NCI-H2171 treated with DMSO at 0.1 percent for 48 hours (cell line): ENCODE measurements around the gene MSN.

ENCODE experiments used
- DNase-seq: peaks from one replicate; lab custom pipeline; 2025; lab: John Stamatoyannopoulos, UW

Gene MSN

DNA sequence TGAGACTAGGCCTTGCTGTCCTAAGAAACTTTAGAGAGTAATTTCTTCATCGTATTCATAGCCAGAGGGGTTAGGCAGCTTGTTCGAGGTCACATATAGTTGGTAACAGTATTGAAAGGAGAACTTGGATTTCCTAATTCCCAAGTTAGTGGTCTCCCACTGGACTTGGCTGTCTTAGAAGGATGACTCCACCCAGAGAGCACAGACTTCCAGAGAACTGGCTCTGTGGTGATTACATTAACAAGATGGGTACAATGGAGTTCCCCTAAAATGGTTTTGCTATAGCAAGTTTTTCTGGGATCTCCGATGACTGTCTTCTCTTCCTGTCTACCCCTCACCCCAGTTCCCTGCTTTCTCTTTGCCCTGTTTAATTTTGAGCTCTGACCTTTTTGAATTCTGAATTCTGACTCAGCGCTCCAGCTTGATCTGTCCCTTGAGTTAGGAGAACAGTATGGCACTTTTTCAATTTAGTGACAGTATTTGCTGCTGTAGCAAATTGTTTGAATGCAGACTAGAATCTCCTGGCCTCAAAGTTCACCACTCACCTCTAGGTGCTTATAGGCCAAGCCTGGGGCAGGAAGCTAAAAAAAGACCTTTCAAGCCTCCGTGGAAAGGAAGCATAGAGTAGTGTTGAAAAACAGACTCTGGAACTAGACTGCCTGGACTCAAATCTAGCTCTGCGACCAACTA is 6.9 kb downstream of the MSN start:
- DNase-seq, result no peak

DNA sequence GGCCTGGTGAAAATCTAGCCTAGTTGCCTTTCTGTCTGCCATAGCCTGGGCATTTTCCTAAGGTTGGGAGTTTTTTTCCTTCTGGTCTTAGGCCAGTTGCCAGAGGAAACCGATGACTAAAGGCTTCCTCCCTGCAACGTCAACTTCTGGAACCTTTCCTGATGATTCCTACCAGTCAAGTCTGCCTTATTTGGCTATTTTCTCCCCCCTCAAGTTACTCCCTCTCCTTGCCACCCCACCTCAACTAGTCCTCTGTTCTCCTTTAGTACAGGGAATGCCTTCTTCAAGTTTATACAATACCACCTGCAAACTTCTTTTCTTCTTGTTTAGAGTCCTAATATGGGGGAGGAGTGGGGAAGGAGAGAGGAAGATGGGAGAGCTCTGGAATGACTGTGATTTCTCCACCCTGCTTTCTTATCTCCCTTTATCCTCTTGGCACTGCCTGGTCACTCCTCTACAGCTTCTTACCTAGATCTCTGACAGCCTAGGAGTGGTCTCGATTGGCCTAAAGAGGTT is 10.6 kb downstream of the MSN start:
- DNase-seq, result no peak

DNA sequence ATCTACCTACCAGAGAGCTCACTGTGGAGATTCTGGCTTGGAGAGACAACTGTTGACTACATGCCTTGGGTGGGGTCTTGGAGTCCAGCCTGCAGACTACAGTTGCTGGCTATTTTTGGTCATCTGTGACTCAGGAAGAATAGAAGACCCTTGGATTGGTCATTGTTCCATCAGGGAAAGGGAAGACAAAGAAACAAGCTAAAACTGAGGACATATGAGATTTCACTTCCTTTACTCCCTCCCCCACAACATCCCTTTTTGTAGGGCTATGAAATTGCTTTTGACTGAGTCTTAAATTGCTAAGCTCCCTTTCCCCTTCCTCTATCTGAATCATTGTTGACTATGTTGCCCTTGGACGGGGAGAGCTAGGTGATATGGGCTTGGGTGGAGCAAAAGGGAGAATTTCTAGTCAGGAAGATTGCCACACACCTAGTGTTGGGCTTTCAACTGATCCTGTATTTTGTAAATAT is 11.7 kb downstream of the MSN start:
- no peak for DNase-seq

DNA sequence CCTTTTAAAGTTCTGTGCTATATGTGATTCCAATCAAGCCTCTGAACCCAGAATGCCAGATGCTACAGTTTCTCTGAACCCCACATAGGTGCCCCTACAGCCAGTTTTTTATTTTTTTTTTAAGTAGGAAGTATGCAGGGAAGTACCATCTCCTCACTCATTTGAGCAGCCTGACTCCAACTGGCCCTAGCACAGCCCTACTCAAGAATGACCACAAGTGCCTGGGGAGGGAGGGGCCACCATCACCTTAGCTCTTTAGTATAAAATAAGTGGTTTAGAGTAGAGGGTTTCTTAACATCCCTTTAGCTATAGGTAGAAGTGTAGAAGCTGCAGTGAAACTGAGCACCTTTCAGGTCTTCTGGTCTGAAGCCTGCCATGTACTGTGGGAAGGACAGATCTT is 14.4 kb downstream of the MSN start:
- no peak for DNase-seq

DNA sequence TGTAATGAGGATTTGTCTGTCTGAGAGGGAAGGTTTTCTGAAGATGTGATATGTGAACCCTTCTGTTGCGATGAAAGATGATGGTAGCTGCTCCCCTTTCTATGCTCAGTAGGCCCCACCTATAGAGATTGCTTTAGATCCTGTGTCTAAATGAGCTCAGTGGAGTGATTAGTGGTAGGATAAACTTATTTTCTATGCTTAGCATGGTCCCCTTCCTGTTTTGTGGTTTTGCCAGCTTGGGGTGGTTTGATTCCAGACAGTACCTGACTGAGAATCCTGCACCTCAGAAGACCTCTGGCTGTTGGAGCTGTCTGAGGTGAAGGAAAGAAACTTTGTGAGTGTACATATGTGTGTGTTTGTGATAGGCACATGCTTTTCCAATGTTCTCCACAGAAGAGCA is 17.7 kb downstream of the MSN start:
- DNase-seq, result no peak

DNA sequence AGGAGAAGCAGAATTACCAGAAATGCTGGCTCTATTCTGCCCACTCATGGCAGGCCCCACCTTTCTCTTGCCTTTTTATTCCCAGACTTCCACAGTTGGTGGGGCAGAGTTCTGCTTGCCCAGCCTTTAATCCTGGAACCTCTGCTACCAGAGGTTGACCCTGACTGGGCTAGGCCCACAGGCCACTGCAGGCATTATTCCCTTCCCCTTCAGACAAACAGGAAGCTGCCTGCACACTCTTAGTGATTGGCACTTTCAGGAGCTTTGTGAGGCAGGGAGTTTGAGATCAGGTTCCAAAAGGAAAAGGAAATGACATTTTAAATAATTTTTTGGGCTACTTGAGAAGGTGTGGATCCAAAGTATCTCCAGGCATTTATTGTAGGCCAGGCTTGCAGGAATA is 18.8 kb downstream of the MSN start:
- no peak for DNase-seq

DNA sequence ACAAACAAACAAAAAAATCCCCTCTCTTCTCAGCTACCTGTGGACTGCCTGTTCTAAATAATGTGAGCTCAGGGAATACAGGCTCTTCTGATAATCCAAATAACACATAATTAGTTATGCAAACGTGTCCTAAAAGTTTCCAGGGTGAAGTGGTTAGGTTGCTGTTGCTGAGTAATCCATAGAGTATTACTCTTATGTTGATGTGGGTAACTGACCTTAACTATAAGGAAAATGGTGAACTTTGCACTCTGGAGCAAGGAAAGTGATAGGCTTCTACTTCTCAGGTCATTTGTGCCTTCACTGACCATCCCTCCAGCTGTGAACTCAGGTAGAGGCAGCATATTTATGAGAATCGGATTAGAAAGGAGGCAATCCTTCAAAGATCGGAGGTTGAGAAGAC is 19.9 kb downstream of the MSN start:
- DNase-seq, result no peak

DNA sequence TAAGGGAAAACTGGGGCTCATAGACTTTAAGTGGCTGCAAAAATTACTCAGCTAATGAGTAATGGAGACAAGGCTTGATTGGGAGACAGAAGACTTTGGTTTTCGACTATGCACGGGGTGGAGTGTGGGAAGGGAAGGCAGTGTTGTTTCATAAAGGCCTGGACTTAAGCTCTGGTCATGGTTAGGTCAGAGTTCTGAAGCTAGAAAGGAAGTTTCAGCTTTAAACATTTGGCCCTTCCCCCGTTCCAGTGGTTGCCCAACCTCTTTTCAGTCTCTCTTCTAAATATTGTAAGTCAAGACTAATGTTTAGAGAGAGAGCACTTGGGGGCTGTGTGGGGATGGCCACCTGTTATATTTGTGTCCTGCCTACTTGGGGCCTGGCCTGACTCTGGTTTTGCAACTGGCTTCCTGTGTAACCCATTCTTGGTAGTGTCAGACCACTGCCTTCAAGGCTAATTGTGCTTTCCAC is 21.0 kb downstream of the MSN start:
- no peak for DNase-seq

DNA sequence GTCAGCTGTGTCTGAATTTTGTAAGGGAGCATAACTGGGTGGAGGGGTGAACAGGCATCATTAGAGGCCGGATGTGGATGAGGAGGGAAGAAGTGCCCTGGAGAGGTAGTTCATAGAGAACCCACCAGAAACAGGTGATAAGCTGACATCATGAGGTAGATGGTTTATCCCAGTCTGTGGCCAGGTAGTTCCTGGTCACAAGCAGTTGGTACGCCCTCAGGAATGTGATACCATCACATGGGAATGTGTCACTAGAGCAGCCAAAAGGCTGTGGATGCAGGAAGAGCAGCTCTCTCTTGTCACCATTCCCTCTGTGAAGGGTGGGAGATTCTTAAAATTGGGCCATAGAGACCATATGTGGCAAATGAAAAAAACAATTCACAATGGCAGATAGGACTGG is 21.9 kb downstream of the MSN start:
- DNase-seq, result no peak

DNA sequence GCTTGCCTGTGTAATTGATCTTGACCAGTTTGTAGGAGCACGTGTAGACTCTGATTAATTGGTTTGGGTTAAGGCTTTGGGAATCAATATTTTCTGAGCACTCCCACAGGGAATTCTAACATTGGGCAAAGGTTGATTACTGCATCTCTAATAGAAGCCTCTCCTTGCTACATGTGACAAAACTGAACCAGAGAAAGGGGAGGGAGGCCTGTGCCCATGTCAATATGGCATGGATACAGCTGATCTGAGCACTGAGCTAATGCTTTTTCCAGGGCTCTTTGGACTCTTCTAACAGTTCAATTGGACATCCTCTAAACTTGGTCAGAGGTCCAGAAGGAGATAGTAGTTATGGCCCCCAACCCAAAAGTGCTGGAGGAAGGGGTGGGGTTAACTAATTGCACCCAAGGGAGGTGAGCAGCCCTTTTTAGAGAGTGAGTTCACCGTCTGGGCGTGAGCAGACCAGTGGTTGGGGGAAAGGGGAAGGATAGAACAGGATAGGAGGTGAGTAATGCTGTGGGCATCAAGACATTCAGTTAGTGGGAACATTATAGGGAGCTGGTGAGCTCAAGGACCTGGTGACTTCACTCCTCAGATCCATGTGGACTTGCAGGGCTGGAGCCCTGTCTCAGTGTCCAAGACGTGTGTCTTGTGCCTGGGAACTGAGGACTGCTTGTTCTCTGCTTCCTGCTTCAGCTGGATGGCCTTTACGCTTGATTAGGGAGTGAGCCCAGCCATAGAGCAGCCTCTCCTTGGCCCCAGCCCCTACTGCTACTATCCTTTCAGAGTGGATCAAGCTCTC is 22.8 kb downstream of the MSN start:
- no peak for DNase-seq

DNA sequence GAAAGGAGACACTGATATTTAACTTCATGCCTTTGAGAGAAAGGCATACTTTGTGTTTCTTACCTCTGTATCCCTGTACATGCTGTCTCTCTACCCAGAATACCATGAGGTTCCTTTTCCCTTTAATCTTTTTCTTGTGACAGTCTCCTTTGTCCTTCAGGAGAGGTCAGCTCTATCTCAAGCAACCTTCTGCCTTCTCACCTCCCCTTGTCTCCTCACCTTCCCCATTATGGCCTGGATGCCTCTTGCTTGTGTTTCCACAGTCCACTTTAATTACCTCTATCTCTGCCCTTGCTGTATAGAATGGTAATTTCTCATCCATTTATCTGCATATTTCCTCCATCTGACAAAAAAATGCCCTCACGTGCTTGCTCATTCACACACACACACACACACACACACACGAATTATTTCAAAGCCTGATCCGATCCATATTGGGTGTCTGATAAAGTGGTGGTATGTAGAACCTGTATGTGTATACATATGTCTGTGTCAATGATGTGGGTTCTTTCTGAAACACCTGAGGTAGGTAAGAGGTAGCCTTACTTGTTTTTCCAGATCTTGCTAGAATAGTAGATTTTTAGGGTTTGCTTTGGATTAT is 28.5 kb downstream of the MSN start:
- no peak for DNase-seq

DNA sequence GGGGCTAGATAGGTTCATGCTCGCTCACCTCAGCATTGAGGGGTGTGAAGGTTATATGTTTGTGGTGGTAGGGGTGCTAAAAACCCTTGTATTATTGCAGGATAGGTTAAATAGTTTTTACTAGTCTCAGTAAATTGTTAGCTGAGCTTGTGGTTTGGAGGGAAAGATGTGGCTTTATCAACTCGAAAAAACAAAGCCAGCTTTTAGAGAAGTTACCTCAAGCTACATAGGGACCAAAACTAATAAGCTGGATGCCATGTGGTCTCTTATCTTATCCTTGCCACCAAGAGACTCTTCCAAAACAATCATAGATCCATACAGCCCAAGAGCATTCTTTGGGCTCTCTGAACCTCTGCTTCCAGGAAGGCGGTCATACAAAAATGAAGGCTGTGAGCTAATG is 29.2 kb downstream of the MSN start:
- DNase-seq, result no peak

DNA sequence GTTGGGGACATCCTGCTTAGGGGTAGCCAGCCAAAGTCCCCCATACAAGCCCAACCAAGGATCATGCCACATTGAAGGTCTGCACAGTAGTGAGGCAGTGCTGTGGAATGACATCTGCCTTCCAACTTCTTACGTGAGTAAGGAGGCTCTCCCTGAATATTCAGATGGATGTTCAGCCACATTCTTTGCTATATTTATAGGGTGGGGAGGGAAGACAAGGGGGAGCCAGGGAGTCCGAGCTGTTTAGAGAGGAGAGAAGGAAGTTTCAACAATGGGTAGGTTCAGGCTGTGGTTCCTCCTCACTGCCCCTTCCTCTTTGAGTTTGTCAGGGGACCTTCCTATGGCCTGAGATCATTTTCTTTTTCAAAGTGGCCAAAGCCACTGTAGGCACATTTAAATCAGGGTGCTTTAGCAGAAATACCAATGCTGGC is 29.8 kb downstream of the MSN start:
- no peak for DNase-seq

DNA sequence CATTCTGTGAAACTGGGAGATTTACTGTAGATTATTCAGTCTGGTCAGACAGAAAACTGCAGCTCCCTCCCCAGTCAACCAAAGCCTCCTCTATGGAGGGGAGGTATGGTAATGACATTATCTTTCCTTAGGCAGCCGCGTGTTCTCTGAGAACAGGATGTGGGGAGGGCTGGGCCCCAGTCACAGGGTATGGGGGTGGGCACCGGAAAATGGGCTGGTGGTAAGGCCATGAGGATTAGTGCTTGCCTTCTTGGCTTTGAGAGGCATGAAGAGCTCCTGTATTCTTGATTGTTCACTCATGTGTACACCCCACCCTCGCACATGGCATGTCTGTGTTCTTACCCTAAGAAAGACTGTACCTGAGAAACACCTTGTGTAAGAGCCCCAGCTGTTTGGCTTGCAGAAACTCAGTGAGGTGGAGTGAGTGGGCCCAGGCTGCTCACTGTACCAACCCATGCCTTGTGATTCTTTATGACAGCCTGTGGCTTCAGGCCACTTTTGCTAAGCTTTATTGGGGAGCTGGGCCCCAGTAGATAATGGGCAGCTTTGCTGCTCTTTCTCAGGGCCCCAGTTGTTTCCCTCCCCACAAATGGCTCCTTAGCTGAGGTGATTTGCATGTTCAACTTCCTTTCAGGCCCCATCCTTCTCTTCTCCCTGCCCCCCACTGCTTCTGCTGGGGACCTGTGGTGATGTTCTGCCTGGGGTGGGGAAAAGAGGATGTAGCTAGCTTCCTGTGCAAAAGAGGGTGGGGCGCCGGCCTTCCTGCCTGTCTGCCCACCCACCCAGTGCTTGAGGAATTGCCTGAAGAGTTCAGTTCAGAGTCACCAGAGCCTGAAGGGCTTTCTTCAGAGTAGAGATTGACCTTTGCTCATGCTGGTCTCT is 30.7 kb downstream of the MSN start:
- DNase-seq, result no peak

DNA sequence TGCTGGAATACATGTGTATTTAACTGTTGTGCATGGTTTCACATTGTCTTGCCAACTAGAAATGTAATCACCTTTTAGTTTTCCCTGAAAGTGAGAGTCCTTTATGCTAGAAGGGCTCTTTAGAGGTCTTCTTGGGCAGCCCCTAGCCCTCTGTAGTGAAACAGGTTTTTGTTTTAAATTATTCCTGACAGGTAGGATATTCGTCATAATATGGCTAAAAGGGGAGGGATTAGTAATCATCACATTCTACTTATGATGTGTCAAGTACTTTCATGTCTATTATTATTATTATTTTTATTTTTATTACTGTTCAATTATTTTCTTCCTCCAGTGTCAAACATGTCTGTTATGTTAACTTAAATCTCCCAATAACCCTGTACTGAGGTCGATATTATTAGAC is 35.5 kb downstream of the MSN start:
- DNase-seq, result no peak

DNA sequence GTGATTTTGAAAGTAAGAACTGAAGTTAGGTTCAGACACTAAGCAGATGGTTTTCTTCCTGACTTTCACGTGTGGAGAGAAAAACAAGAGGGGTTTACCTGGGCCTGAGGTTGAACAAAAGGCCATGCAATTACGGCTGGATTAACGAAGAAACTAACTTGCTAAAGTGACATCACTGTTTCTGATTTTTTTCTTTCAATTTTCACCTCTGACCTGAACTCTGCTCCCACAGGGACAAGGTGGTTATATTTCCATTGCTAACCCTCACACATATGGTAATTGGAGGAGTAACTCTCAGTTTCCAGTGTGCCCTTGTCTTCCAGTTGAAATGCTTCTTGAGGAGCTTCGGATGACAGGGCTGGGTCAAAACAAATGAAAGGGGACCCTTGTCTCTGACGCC is 38.0 kb downstream of the MSN start:
- no peak for DNase-seq

DNA sequence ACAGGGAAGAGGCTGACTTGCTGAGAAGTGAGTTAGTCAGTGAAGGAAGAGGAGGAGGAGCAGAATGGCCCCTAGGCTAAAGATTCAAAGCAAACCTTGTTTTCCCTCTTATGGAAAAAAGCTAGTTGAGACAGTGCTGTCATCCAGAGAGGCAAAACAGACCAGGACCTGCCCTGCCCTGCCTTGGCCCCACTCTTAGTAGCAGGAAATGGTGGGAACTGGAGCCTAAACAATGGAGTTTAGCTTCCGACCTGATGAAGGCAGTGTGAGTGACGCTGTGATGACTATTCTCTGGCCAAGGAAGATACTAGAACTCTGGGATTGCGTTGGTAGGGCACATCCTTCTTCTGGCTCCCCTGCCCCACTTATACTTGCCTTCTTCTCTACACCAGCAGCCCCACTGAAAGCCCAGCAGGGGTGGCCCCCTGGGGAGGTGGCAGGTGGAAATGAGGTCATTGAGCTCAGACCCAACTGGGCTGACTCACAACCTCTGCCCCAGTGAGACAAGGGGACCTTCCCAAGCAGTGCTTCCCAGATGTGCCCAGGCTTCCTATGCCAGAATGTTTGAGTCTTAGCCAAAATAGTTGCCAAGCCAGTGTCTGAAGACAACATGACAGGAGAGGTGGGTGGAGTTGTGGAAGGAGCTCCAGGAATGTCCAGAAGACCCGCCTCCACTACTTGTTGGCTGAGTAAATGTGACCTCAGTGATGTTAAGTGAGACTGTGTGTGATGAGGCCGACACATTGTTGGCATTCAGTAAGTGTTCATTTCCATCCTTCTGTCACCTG is 38.8 kb downstream of the MSN start:
- no peak for DNase-seq

DNA sequence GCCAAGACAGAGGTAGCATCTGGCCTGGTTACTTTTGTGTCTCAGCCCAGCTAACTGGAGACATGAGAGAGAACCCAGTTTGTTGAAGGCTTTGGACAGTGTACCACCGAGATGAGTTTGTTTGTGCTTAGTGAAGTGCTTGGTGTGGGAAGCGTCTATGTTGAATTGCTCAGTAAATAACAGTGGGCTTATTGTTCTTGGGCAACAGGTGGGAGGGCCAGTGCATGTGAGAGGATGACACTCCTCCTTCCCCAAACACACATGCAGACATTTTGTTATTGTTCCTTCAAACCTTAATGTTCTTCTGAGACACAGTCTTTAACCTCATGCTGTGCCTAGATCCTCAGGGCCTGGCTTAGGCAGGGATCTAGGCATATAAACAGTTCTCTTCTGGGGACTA is 39.7 kb downstream of the MSN start:
- no peak for DNase-seq

DNA sequence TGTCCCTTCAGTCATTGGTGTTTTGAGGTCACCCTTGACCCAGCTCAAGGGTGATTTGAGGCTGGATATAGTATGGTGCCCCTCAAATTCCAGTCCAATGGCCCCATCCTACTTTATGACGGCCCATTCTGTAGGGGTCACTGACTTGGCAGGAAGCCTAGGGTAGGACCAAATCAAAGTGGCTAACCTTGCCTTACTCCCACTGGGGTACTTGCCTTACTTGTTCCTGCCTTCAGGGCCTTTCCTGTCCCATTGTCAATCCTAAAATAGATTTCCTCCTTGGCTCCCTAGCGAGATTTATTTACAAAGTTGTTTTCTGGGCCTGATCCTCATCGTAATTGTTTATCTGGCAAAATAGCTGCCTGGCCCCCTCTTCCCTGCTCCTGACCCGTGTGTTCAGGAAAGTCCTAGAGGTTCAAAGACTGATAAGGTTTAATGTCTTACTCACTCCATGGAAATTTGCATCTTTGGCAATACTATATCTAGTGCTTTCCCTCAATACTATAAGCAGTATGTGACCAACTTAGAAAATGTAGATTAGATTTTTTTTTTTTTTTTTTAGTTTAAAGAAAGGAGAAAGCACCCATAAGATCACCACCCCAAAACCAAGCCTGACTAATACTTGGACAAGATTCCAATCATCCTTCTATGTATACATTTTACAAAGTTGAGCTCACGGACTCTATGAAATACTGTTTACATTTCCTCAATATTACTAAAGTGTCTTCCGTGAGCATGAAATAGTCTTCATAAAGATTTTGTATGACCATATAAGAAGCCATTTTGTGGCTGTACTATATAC is 44.8 kb downstream of the MSN start:
- no peak for DNase-seq

DNA sequence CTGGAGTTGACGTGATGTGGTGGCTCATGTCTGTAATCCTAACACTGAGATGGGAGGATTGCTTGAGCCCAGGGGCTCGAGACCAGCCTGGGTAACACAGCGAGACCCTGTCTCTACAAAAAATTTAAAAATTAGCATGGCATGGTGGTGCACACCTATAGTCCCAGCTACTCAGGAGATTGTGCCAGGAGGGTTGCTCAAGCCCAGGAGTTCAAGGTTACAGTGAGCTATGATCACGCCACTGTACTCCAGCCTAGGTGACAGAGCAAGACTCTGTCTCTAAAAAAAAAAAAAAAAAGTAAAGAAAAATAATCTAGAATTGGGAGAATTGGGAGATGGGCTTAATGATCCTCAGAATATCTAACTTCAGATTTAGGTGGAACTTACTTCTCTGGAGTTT is 51.1 kb downstream of the MSN start:
- no peak for DNase-seq
